Skin epidermis (tissue), 12 donors: ENCODE measurements around the gene ZBED1.
"Not testable (repeated sequence)": the region's sequence is repeated elsewhere in the genome, so short reads cannot be mapped to it uniquely, and the experiment has no call there.

ENCODE experiments used
- H3K27ac ChIP-seq, 21 experiments: fragments of 200-600 bp; sonication (generic) in 11 of 21; one replicate each; pipeline ENCODE4 v1.5.0; 2020; ENCODE audit warnings: mild to moderate bottlenecking in 3 of 21, inconsistent platforms in 2 of 21, moderate library complexity in 2 of 21
- H3K4me3 ChIP-seq, 7 experiments: fragments of 200-600 bp; sonication (generic) in 2 of 7; one replicate each; pipeline ENCODE4 v1.5.0; 2020; ENCODE audit warnings: inconsistent platforms in 2 of 7, mild to moderate bottlenecking in 2 of 7, moderate library complexity in 1 of 7

Gene ZBED1

DNA sequence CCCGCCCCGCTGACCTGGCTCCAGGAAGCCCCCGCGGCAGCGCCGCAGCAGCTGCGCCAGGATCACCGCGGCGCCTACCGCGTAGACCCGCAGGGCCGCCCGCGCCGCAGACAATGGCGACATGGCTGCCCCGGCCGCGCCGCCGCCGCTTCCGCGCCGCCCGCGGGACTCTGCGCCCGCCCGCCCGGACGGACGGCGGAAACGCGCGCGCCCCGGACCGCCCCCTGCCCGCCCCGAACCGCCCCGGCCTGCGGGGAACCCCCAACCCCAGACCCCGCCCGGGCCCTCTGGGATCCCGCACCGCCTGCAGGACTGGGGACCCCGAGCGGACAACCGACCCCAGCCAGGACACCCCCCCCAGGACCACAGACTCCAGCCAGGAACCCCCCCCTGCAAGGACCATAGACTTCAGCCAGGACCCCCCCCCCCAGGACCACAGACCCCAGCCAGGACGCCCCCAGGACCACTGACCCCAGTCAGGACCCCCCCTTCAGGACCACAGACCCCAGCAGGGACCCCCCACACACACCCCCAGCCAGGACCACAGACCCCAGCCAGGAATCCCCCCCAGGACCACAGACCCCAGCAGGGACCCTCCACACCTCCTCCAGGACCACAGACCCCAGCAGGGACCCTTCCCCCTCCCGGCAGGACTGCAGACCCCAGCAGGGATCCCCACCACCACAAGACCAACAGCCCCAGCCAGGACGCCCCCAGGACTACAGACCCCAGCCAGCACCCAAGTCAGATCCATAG is at the start of gene ZBED1, which contains the start of gene DHRSX:
Gene ZBED1, minus strand, starts transcription at position 174 of the 756 bp plus-strand sequence. CDS start 10,257 bp downstream, outside the sequence.
Gene DHRSX, minus strand, starts transcription at position 174 of the 756 bp plus-strand sequence. Its CDS starts 51 bp downstream, at position 123.
- H3K4me3 ChIP-seq = peak within 1 kb of the TSS; percentile 56 to 99 (median 78)
- peak within 1 kb of the TSS; percentile 80 to 99 (median 94) for H3K27ac ChIP-seq

DNA sequence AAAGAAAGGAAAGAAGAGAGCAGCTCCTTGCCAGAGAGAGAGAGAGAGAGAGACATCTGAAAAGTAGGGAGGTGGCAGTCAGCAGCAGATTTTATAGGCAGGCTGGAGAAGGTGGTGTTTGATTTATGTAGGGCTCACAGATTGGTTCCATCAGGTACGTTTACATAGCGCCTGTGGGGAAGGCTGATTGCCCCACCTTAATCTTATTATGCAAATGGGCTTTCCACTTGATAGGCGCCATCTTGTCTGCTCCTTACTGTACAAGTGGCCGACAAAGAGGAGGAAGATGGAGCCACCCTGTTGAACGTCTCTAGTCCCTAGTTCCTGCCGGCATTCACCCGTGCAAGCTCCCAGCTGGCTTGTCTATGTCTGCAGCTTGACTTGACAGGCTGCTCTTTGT is 49.1 kb upstream of the ZBED1 start:
- Histone ChIP-seq H3K4me3 (no peak overlapping the region), H3K27ac (no peak overlapping the region)

DNA sequence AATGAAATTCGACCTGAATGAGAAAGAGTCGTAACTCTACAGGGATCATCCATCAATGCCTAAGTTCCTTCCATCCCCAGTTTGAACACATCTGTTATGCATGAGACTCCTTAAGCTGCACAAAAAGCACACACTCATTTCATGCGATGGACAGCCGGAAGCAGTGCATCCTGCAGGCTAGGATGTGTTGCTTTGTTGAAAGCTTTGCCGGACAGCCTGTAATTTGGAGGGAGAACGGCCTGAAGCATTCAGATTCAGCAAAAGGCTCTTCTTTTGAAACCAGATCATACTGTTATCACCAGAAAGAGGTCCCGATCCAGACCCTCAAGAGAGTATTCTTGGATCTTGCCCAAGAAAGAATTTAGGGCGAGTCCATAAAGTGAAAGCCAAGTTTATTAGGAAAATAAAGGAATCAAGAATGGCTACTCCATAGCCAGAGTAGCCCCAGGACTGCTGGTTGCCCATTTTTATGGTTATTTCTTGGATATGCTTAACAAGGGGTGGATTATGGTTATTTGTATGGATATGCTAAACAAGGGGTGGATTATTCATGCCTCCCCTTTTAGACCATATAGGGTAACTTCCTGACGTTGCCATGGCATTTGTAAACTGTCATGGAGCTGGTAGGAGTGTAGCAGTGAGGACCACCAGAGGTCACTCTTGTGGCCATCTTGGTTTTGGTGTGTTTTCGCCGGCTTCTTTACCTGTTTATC is 48.1 kb upstream of the ZBED1 start:
- Histone ChIP-seq H3K4me3 (no peak overlapping the region), H3K27ac (no peak overlapping the region)

DNA sequence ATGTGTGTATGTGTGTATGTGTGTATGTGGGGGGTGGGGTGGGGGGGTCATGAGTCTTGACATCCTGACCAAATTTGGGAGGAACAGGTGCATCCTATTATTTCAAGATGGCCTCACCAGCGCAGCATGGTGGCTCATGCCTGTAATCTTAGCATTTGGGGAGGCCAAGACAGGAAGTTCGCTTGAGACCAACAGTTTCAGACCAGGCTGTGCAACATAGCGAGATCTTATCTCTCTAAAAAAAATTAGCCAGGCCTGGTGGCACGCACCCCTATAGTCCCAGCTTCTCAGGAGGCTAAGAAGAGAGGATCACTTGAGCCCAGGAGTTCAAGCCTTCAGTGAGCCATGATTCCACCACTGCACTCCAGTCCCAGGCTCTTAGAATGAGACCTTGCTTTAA is 47.0 kb upstream of the ZBED1 start:
- Histone ChIP-seq H3K27ac (no peak overlapping the region), H3K4me3 (no peak overlapping the region)

DNA sequence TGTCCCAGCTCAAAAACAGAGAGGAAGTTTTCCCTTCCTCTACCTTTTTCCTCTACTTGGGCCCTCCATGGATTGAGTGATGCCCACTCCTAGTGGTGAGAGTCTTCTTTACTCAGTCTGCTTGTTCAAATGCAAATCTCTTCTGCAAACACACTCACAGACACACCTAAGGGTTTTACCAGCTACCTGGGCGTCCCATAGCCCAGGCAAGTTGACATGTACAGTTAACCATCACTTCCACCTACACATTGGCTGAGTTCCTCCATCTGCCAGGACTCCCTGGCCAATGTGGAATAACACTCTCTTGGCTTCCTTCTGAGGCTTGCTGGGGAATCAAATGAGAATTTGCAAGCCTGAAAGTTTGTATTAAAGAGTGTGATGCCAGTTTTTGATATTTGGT is 45.7 kb upstream of the ZBED1 start:
- H3K27ac ChIP-seq = no peak overlapping the region
- H3K4me3 ChIP-seq = no peak overlapping the region

DNA sequence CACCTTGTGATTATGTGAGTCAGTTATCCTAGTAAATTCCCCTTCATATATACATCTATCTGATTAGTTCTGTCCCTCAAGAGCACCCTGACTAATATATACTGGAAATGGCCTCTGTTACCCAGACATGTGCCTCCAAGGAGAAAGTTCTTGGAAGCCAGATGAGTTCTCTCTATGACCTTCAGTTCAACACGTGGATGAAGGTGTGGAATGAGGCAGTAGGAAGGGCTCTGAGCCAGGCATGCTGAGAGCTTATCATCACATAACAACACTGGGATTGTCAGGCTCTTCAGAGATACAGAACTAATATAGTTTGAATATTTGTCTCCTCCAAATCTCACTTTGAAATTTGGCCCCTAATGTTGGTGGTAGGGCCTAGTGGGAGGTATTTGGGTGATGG is 44.4 kb upstream of the ZBED1 start:
- Histone ChIP-seq H3K4me3 (no peak overlapping the region), H3K27ac (no peak overlapping the region)

DNA sequence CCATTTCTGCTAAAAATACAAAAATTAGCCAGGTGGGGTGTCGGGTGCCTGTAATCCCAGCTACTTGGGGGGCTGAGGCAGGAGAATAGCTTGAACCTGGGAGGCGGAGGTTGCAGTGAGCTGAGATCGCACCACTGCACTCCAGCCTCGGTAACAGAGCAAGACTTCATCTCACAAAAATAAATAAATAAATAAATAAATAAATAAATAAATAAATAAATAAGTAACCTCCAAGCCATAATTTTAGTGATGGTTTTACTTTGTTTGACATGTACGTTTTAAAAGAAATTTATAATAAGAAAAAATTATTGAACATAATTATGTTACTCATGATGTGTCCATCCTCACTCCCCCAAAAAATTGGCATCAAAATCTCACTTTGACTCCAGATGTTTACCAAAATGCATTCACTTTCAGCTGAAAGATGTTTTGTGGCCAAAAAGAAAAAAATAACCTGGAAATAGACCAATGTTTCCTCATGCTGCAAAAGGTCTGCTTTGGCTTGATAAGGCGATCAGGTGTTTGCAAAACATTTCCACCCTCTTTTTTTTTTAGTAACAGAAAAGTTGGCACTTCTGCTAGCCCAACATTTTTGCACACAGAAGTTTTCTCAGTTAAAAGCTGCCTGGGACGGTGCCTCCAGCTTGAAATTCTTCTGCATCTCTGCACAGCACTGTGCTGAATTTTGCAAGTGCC is 42.2 kb upstream of the ZBED1 start:
- Histone ChIP-seq H3K4me3 (no peak overlapping the region), H3K27ac (no peak overlapping the region)

DNA sequence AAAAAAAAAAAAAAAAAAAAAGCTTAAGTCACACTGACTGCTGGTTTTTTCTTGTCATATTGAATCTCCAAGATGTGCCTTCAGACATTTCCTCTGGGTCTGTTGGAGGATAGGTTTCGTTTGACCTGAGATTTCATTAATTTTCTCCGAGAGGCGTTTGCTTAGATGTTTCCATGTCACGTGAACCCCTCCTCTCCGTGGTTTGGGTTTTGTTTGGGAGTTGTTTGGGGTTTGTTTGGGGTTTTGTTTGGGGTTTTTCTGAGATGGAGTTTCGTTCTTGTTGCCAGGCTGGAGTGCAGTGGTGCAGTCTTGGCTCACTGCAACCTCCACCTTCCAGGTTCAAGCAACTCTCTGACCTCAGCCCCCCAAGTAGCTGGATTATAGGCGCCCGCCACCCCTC is 40.8 kb upstream of the ZBED1 start:
- Histone ChIP-seq H3K4me3 (no peak overlapping the region), H3K27ac (no peak overlapping the region)

DNA sequence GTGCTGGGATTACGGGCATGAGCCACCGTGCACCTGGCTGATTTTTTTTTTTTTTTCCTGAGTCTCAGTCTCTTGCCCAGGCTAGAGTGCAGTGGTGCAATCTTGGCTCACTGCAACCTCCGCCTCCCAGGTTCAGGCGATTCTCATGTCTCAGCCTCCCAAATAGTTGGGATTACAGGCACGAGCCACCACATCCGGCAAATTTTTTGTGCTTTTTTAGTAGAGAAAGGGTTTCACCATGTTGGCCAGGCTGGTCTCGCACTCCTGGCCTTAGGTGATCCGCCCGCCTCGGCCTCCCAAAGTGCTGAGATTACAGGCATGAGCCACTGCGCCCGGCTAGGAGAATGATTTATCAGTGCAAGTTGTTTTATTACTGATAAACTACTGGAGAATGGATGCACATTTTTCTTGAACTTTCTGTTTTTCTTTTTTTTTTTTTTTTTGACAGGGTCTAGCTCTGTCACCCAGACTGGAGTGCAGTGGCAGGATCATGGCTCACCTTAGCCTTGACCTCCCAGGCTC is 39.7 kb upstream of the ZBED1 start:
- Histone ChIP-seq H3K4me3 (no peak overlapping the region), H3K27ac (no peak overlapping the region)

DNA sequence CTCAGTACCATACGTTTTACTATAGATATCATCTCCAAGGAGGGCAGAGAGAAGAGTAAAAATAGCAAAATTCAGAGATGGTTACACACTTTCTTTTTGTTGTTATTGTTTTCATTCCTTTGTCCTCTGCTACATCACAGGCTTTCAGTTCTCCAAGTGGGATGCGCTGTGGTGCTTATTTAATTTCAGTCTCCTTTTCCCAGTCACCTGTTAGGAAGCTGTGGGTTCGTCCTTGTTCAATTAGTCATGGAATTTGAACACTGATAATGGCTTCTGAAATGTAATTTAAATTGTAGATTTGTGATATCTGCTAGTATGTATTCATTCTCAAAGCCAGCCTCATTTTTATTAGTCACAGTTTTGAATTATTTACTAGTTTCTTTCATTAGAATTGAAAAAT is 38.8 kb upstream of the ZBED1 start:
- no peak overlapping the region for H3K27ac ChIP-seq
- no peak overlapping the region for H3K4me3 ChIP-seq

DNA sequence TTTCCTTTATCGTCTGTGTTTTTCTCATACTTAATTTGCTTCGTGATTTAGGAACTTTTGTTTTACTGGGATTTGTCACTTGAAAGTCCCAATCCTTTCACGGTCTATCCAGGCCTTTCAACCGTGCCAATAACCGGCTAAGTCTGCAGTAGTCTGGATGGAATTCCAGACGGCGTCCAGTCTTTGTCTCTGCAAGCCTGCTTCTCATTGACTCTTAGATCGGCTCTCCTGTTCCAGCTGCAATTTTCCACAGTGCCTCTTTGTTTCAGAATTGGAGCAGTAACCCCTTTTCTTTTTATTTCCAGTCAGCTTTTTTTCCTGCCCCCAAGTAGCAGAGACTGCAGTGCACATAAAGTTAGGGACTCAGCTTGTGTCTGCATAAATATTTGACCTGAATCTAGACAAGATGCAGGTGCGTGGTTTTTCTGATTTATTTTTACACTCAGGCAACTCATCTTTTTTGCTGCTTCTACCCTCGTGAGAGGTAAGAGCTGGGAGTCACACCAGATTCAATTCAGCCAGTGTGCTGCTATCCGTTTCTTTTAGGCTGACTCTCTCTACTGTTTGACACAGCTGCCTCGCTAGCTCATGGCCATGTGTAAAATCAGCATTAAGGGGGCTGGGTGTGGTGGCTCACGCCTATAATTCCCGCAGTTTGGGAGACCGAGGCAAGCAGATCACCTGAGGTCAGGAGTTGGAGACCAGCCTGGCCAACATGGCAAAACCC is 37.4 kb upstream of the ZBED1 start:
- no peak overlapping the region for H3K4me3 ChIP-seq
- H3K27ac ChIP-seq = no peak overlapping the region

DNA sequence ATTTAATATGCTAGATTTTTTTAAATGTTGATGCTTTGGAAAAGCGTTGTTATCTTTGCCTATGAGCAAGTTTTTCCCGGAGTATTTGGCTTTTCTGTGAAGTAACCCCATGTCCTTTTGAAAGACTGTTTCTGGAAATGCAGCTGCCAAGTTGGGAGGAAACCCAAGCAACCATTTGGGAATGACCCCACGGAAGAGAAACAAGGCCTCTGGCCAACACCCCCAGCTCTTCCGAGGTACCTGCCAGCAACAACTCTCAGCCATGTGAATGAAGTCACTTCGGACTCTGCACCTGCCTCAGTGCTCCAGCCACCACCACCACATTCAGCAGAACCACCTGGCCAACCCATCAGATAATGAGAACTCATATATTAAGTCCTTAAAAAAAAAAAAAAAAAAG is 36.2 kb upstream of the ZBED1 start:
- no peak overlapping the region for H3K4me3 ChIP-seq
- no peak overlapping the region for H3K27ac ChIP-seq

DNA sequence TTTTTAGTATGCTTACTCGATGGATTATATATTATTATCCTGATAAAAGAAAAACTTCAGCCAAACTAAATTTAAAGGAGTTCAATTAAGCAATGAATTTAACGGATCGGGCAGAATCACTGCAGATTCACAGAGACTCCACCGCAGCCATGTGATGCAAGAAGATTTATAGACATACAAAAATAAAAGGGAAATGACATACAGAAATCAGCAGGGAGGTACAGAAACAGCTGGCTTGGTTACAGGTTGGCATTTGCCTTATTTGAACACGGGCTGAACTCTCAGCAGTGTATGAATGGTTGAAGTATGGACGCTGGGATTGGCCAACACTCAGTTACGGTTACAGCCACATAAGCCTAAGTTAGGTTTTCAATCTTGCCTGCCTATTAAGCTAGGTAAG is 35.4 kb upstream of the ZBED1 start:
- Histone ChIP-seq H3K4me3 (no peak overlapping the region), H3K27ac (no peak overlapping the region)

DNA sequence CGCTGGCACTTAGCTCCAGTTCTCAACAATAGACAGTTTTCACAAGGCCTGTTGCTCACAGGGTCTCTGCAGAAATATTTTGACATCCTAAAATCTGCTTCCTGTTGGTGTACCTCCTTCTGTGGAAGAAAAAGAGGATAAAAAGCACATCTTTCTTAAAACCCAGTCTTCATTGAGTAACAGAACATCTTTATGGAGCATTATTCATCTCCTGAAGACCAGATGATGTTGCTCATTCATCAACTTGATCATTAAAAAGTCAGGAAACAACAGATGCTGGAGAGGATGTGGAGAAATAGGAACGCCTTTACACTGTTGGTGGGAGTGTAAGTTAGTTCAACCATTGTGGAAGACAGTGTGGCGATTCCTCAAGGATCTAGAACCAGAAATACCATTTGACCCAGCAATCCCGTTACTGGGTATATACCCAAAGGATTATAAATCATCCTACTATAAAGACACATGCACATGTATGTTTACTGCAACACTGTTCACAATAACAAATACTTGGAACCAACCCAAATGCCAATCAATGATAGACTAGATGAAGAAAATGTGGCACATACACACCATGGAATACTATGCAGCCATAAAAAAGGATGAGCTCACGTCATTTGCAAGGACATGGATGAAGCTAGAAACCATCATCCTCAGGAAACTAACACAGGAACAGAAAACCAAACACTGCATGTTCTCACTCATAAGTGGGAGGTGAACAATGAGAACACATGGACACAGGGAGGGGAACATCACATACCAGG is 33.7 kb upstream of the ZBED1 start:
- not testable (repeated sequence) for H3K27ac ChIP-seq, H3K4me3 ChIP-seq

DNA sequence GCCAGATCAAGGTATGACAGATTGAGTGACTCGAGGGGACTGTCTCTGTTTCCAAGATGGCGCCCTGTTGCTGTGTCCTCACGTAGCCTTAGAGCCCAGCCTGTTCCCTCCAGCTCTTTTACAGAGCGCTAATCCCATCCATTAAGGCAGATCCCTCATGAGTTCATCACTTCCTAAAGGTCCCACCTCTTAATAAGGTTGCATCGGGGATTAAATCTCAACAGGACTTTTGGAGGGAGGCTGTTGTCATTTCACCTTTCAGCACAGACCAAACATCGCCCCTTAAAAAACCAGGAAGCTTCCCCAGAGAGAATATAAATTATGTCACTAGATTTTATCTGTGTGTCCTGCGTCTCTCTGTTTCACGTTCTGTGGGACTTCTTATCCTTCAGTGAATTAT is 32.6 kb upstream of the ZBED1 start:
- Histone ChIP-seq H3K27ac (peak overlapping the region in 1 of 21 experiments; percentile 9), H3K4me3 (no peak overlapping the region)

DNA sequence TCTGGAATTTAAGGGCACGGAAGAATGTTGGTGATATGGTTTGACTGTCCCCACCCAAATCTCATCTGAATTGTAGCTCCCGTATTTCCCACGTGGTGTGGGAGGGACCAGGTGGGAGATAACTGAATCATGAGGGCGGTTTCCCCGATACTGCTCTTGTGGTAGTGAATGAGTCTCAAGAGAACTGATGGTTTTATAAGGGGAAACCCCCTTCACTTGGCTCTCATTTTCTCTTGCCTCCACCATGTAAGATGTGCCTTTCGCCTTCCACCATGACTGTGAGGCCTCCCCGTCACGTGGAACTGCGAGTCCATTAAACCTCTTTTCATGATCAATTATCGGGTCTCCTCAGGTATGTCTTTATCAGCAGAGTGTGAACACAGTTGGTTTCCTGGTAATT is 25.6 kb upstream of the ZBED1 start:
- Histone ChIP-seq H3K4me3 (no peak overlapping the region), H3K27ac (no peak overlapping the region)

DNA sequence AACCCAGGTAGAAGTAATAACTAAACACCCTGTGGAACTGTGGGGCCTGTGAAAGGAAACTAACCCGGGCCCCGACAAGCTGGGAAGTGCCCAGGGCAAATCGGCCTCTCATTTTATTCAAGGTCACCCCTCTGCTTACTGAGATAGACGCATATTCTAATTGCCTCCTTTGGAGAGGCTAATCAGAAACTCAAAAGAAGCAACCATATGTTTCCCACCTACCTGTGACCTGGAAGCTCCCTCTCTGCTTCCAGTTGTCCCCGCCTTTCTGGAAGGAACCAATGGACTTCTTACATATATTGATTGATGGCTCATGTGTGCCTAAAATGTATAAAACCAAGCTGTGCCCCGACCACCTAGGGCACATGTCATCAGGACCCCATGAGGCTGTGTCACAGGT is 23.1 kb upstream of the ZBED1 start:
- H3K4me3 ChIP-seq = no peak overlapping the region
- no peak overlapping the region for H3K27ac ChIP-seq

DNA sequence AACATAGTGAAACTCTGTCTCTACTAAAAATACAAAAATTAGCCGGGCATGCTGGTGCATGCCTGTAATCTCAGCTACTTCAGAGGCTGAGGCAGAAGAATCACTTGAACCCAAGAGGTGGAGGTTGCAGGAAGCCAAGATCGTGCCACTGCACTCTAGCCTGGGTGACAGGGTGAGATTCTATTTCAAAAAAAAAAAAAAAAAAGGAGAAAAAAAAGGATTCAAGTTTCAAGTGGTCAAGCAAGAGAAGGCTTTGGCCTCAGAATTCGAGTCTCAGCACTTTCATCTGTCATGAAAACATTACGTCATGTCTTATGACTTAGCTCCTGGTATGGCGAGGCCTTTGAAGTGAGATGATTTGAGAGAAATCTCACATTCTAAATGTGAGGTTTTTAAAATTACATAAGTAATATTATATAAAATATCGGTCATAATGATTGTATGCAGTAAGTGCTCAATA is 21.2 kb upstream of the ZBED1 start:
- Histone ChIP-seq H3K4me3 (no peak overlapping the region), H3K27ac (peak overlapping the region in 2 of 21 experiments; percentile 52 to 58)
